Mesodermal cell (in vitro differentiated cells): ENCODE measurements around the gene COPB2.

ENCODE experiments used
- H3K27ac ChIP-seq: 2 replicates; pipeline ENCODE4 v1.7.0; 2013; ENCODE audit warnings: mild to moderate bottlenecking, low read depth, low read length, moderate library complexity; ENCODE audit not compliant: severe bottlenecking
- H3K36me3 ChIP-seq: 2 replicates; pipeline ENCODE4 v1.7.1; 2013; ENCODE audit warnings: mild to moderate bottlenecking, low read length, moderate library complexity; ENCODE audit not compliant: control insufficient read depth, insufficient read depth
- H3K4me1 ChIP-seq: one replicate; pipeline ENCODE4 v1.7.1; 2013; ENCODE audit warnings: mild to moderate bottlenecking, low read length; ENCODE audit not compliant: insufficient read depth, control insufficient read depth, poor library complexity, severe bottlenecking
- H3K4me3 ChIP-seq: 2 replicates; pipeline ENCODE4 v1.7.0; 2013; ENCODE audit warnings: low read length, control low read depth, mild to moderate bottlenecking; ENCODE audit not compliant: insufficient read depth, poor library complexity, severe bottlenecking; ENCODE audit errors: extremely low read depth
- H3K9me3 ChIP-seq: 2 replicates; pipeline ENCODE4 v1.7.1; 2013; ENCODE audit warnings: mild to moderate bottlenecking, low read length, moderate library complexity; ENCODE audit not compliant: control insufficient read depth
- WGBS, 2 experiments: methylation state at CpG; one replicate each; pipeline ENCODE4 v1.1.5; 2013; ENCODE audit warnings: missing lambda C conversion rate in 2 of 2; ENCODE audit not compliant: insufficient coverage in 2 of 2; 5-methylcytosine and 5-hydroxymethylcytosine counted together

Gene COPB2

DNA sequence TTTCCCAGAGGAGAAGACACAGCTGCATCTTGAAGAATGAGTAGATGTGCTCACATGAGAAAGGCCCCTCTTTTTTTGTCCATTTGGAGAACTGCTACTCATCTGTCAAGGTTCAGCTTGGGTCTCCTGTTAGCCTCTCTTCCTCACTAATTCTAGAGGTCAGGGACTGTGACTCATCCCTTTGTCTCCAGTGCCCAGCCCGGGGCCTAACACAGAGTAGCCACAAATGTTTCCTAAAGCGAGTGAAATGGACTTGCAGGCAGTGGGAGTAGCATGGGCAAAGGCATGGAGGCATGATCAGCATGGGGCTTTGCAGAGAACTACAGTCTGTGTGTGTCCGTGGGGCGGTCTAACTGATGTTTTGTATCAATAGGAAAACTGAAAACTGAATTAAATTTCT lies 79.6 kb downstream of the COPB2 start:
- WGBS, 2 experiments: 76 to 100% methylated on average over 2 to 4 of the region's 4 CpGs
- Histone ChIP-seq H3K36me3 (no peaks in the 10 kb centered on the region), H3K27ac (peak overlapping the region; percentile 80), H3K4me3 (no peak overlapping the region), H3K4me1 (peaks cover 63% of the 10 kb centered on the region), H3K9me3 (no peaks in the 10 kb centered on the region)

DNA sequence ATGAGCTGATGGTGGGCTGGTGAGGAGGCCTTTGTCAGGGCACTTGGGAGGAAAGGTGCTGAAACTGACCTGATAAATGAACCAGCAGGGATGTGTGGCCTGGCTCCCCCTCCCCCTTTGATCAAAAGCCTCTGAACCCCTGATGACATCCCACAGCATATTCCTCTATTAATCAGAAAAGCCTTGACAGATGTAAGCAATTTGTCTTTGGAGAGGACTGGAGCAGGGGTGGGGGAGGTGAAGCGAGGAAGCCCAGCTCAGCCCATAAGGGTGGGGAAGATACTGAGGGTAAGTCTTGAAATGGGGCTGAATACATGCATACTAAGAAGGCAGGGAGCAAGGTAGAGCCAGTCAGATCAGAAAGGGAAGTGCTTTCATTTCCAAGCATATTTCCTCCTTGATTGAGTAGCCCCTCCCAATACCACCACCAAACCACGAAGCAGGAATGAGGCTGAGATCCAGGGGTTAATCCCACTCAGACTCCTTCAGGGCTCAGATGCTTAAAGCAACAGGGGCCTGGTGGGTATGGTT lies 80.3 kb downstream of the COPB2 start:
- Histone ChIP-seq H3K4me1 (peaks cover 61% of the 10 kb centered on the region), H3K27ac (peak overlapping the region; percentile 18), H3K36me3 (no peaks in the 10 kb centered on the region), H3K9me3 (no peaks in the 10 kb centered on the region), H3K4me3 (no peak overlapping the region)
- WGBS, 2 experiments: 75% methylated on average over 2 of the region's 2 CpGs; no CpG with 5 or more reads in 1 of the 2 experiments

DNA sequence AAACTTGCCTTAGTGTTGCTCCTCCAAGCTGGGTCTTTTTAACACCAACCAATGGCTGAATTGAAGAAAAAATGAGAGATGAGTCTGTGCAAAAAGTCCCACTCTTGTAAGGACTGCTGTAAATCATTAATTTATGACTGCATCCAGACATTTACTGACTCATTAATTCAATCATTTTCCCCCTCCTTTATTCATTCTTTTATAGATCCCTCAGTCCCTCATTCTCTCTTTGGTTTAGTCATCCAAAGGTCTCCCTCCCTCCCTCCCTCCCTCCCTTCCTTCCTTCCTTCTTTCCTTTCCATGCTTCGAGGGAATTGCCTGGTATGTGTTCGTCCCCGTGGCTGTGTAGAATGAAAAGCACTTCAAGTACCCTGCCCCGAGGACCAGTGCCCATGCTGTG lies 80.9 kb downstream of the COPB2 start:
- no peaks in the 10 kb centered on the region for H3K9me3 ChIP-seq
- H3K36me3 ChIP-seq: no peaks in the 10 kb centered on the region
- H3K27ac ChIP-seq: no peak overlapping the region
- peaks cover 60% of the 10 kb centered on the region for H3K4me1 ChIP-seq
- H3K4me3 ChIP-seq: no peak overlapping the region
- 73 to 86% methylated on average over 3 of the region's 4 CpGs for WGBS, 2 experiments

DNA sequence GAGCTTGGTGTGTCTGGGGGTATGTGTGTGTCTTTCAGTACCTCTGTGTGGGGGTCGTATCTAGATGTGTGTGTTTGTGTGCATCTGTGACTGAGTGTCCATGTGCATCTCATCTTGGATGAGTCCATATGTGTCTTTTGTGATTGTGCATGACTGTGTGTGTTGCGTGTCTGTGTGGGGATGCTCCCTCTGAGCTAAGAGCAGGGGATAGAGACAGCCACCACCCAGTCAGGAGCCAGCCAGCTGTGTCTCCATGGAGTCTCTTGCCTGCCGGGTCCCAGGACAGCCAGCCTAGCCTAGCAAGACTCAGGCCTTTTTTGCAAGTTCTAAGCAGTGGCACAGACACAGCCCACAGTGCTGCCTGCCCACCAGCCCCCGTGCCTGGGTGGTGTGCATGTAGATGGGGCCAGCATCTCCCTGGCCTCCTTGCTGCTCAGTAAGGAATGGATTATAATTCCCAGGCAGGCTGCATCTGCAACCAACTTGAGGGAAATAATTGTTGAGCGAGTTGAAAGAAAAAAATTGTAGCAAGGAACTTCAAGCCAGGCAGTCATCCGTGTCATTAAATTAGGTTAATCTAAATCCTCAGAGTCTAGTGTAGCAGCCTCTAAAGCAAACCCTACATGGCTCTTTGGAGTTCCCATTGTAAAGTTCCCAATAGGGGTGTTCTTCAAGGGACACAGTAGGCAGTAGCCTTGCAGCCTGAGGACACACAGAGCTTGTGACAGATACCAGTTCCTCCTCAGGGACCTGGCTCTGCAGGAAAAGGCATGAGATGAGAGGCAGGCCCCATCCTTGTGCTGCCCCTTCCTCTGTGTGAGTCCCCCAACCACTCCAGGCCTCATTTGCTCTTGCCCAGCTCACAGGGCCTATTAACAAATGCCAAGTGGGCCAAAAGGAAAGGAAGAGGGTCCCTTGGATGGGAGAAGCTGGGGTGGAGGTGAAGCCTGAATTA lies 81.6 kb downstream of the COPB2 start:
- no peaks in the 10 kb centered on the region for H3K36me3 ChIP-seq
- H3K4me1 ChIP-seq: peaks cover 60% of the 10 kb centered on the region
- no peak overlapping the region for H3K27ac ChIP-seq
- no peak overlapping the region for H3K4me3 ChIP-seq
- no peaks in the 10 kb centered on the region for H3K9me3 ChIP-seq
- WGBS, 2 experiments: 100% methylated on average over 3 of the region's 6 CpGs
